ENCODE data around the gene LSP1.

Gene LSP1

GRCh38 chr11:1824221-1825038 lies 28.5 kb upstream of the LSP1 start:
- no peak overlapping the region for H3K27ac ChIP-seq
- DNase-seq (ENCODE audit: low read depth, low spot score): no peak

- DNase-seq (ENCODE audit: low read depth, low spot score): no peak
- no peak overlapping the region for H3K27ac ChIP-seq
Measured at GRCh38 chr11:1825039-1825740, 27.7 kb upstream of the LSP1 start.

GRCh38 chr11:1825785-1826451 lies 27.0 kb upstream of the LSP1 start:
- H3K27ac ChIP-seq: no peak overlapping the region
- no peak for DNase-seq (ENCODE audit: low read depth, low spot score)

- peak overlapping the region; percentile 30 for H3K27ac ChIP-seq
- no peak for DNase-seq (ENCODE audit: low read depth, low spot score)
Measured at GRCh38 chr11:1826552-1827094, 26.3 kb upstream of the LSP1 start.

- no peak for DNase-seq (ENCODE audit: low read depth, low spot score)
- peak overlapping the region; percentile 30 for H3K27ac ChIP-seq
Measured at GRCh38 chr11:1827095-1827813, 25.6 kb upstream of the LSP1 start.

GRCh38 chr11:1827931-1828330 lies 25.0 kb upstream of the LSP1 start:
- no peak for DNase-seq (ENCODE audit: low read depth, low spot score)
- H3K27ac ChIP-seq: no peak overlapping the region

- DNase-seq (ENCODE audit: low read depth, low spot score): no peak
- H3K27ac ChIP-seq: peak overlapping the region; percentile 48
Measured at GRCh38 chr11:1828542-1828941, 24.3 kb upstream of the LSP1 start.

- DNase-seq (ENCODE audit: low read depth, low spot score): peak; percentile 36
- H3K27ac ChIP-seq: peak overlapping the region; percentile 48
Measured at GRCh38 chr11:1829039-1829820, 23.7 kb upstream of the LSP1 start.

GRCh38 chr11:1830004-1830321 lies 22.9 kb upstream of the LSP1 start:
- H3K27ac ChIP-seq: peak overlapping the region; percentile 72

GRCh38 chr11:1830322-1831223 lies 22.3 kb upstream of the LSP1 start:
- DNase-seq (ENCODE audit: low read depth, low spot score): peak; percentile 93
- H3K27ac ChIP-seq: peak overlapping the region; percentile 72

More at GRCh38 chr11:1830004-1830321, 22.9 kb upstream of the LSP1 start:
- no peak for DNase-seq (ENCODE audit: low read depth, low spot score)

- peak overlapping the region; percentile 72 for H3K27ac ChIP-seq
- DNase-seq (ENCODE audit: low read depth, low spot score): no peak
Measured at GRCh38 chr11:1831338-1832210, 21.3 kb upstream of the LSP1 start.

- DNase-seq (ENCODE audit: low read depth, low spot score): no peak
- H3K27ac ChIP-seq: peak overlapping the region; percentile 87
Measured at GRCh38 chr11:1832211-1832919, 20.5 kb upstream of the LSP1 start.

- DNase-seq (ENCODE audit: low read depth, low spot score): no peak
Measured at GRCh38 chr11:1832920-1833295, 20.0 kb upstream of the LSP1 start.

GRCh38 chr11:1834062-1834610 lies 18.7 kb upstream of the LSP1 start:
- H3K27ac ChIP-seq: peak overlapping the region; percentile 87
- peak; percentile 85 for DNase-seq (ENCODE audit: low read depth, low spot score)

More at GRCh38 chr11:1832920-1833295, 20.0 kb upstream of the LSP1 start:
- peak overlapping the region; percentile 87 for H3K27ac ChIP-seq

GRCh38 chr11:1834779-1835670 lies 17.9 kb upstream of the LSP1 start, which contains the start of gene SYT8:
Gene SYT8 (plus strand): TSS chr11:1834990. CDS start chr11:1835106, 116 bp downstream.
- no peak for DNase-seq (ENCODE audit: low read depth, low spot score)
- peak within 1 kb of the TSS; percentile 87 for H3K27ac ChIP-seq

GRCh38 chr11:1835671-1836010 lies 17.2 kb upstream of the LSP1 start:
- no peak for DNase-seq (ENCODE audit: low read depth, low spot score)
- no peak overlapping the region for H3K27ac ChIP-seq

Data from epithelial cell of prostate (primary cell).